K562 (cell line): Measurements from ENCODE around the gene GNB2. TPM values are rescaled to one million over a fixed set of nuclear protein-coding genes. Genes with fewer than 3 reads are reported as not detected.

Experiments used
- HNRNPLL ChIP-seq: fragments of 200-400 bp; formaldehyde crosslinking; IDR thresholded peaks from 2 replicates; pipeline ENCODE4 v1.6.1; 2017; ENCODE audit warnings: low read length, low read depth, mild to moderate bottlenecking; ENCODE audit not compliant: poor library complexity, severe bottlenecking
- MCM2 ChIP-seq: fragments of 450-650 bp; IDR thresholded peaks from 2 replicates; pipeline ENCODE4 v1.6.1; 2017; ENCODE audit warnings: low read depth, mild to moderate bottlenecking
- TSHZ1 ChIP-seq: fragments of 250-450 bp; sonication (Bioruptor Pico); IDR thresholded peaks from 2 replicates; pipeline ENCODE4 v1.4.0; 2020; ENCODE audit warnings: mild to moderate bottlenecking, moderate library complexity
- YBX1 ChIP-seq: fragments of 450-650 bp; IDR thresholded peaks from 2 replicates; pipeline ENCODE4 v1.7.1; 2016; ENCODE audit warnings: mild to moderate bottlenecking
- YY1 ChIP-seq, 3 experiments: IDR thresholded peaks; 2 replicates each; pipeline ENCODE4 v1.6.1; 2011; ENCODE audit warnings: low read length in 2 of 3, mild to moderate bottlenecking in 2 of 3, moderate library complexity in 2 of 3, borderline replicate concordance in 1 of 3, control low read depth in 1 of 3, low read depth in 1 of 3; ENCODE audit not compliant: insufficient read depth in 3 of 3, insufficient replicate concordance in 2 of 3, control insufficient read depth in 1 of 3, insufficient read length in 1 of 3; ENCODE audit errors: extremely low read depth in 1 of 3
- ZBED1 ChIP-seq: IDR thresholded peaks from 2 replicates; pipeline ENCODE4 v1.6.1; 2014
- ZNF143 ChIP-seq: sonication (generic); formaldehyde crosslinking; IDR thresholded peaks from 2 replicates; pipeline ENCODE4 v1.9.0; 2022; ENCODE audit warnings: mild to moderate bottlenecking, missing genetic modification reagents
- polyA plus RNA-seq, 8 experiments: library from polyadenylated mRNA; depleted of rRNA in 4 of 8; stranded (reverse) in 5 of 8; unstranded in 3 of 8; fragments of >200 nt; fragmentation: Nextera tagmentation in 2 of 8; fragmentation: Illumina TruSeq in 1 of 8; extraction: Ambion mirVana in 2 of 8; extraction: Trizol in 1 of 8; gene quantifications; 2 replicates each; pipeline versions ENCODE4 v1.2.1 to v1.2.3, GENCODE V29; 2011 to 2014; ENCODE audit warnings: inconsistent platforms in 1 of 8, missing spikeins in 1 of 8
- total RNA-seq, 7 experiments: library from RNA; depleted of rRNA in 6 of 7; stranded (reverse); fragments of >200 nt in 6 of 7; fragmentation: Illumina TruSeq in 2 of 7; extraction: Trizol in 2 of 7; gene quantifications; 2 replicates each; pipeline versions ENCODE4 v1.2.1 to v1.2.3, GENCODE V29; 2011 to 2021; ENCODE audit warnings: low replicate concordance in 1 of 7
- TF ChIP-seq, protein P1 (sequence below): sonication (generic); formaldehyde crosslinking; IDR thresholded peaks from 2 replicates; pipeline ENCODE4 v1.8.0; 2022; ENCODE audit warnings: mild to moderate bottlenecking, low read depth, missing genetic modification reagents

Gene GNB2
- total and polyA plus RNA-seq, 9 of the 15 experiments (the other 6 are each of a cell fraction or from before 2014, with no cell fraction given) = 0.65 to 320 (median 104) TPM

DNA sequence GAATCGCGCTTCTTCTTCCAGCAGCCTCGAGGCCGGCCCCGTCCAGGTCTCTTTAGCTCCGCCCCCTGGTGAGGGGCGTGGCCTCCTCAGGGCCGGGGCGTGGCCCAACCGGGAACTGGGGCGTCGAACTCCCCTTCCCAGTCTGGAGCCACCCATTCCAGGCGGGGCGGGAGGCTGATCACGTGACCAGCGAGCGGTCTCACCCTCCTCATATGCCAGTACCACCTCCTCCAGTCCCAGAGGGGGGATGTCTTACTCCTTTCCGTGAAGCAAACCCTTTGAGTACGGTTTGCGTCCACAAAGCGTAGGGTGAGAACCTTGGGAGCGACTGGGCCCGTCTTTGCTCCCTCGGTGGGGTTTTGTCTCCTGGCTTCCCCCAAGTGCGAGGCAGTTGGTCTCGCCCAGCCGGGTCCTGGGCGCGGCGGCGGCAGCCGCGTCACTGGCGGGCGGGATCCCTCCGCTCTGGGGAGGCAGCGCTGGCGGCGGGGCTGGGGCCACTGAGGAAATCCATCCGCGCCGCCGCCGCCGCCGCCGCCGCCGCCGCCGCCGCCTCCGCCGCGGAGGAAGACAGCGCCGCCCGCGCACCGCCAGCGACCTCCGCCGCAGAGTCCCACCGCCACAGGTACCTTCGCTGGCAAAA, at the start of gene GNB2 (continued):
- TF ChIP-seq, protein P1, sequence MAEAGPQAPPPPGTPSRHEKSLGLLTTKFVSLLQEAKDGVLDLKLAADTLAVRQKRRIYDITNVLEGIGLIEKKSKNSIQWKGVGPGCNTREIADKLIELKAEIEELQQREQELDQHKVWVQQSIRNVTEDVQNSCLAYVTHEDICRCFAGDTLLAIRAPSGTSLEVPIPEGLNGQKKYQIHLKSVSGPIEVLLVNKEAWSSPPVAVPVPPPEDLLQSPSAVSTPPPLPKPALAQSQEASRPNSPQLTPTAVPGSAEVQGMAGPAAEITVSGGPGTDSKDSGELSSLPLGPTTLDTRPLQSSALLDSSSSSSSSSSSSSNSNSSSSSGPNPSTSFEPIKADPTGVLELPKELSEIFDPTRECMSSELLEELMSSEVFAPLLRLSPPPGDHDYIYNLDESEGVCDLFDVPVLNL = no peak
- TF ChIP-seq TSHZ1 (CRISPR knock-in tag) (no peak), ZBED1 (peak; percentile 73; the same call in 1 of the 2 replicates), YBX1 (no peak), MCM2 (no peak), ZNF143 (CRISPR knock-in tag) (no peak), YY1 (IDR thresholded peaks at IDR 0.05; ENCODE audit: borderline replicate concordance in 1 of 3, control insufficient read depth in 1 of 3, extremely low read depth in 1 of 3, insufficient read depth in 3 of 3, insufficient read length in 1 of 3, insufficient replicate concordance in 2 of 3, low read depth in 1 of 3, low read length in 2 of 3) (peak in 1 of 3 experiments; percentile 63), HNRNPLL (peak; percentile 75)
